ENCODE data around the gene FCF1. TPM values are rescaled to one million over a fixed set of nuclear protein-coding genes. Genes with fewer than 3 reads are reported as not detected.
"Not testable (repeated sequence)": the region's sequence is repeated elsewhere in the genome, so short reads cannot be mapped to it uniquely, and the experiment has no call there.

Gene FCF1
- total and polyA plus RNA-seq, 2 experiments from 2014 or later, result 15.9 to 21.9 TPM

DNA sequence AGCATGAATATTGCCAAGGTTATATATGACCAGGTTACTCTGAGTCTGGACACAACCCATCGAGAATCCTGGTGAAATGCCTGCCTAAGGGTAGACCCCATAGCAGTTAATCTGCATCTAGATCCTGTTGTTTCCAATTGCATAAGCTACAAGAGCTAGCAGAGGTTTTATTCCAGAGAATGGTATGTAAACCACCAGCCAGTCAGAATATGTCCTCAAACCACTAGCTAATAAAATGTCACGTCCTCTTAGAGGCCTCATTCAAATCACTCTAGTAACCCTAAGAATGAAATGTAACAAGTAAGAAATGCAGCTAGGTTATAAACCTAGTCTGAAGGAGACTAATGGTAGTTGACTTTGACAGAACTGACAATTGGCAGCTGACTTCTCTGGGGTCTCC lies 41.2 kb downstream of the FCF1 start:
- DNase-seq (ENCODE audit: low read depth in 1 of 2, low spot score in 1 of 2), result no peak
- H3K27ac ChIP-seq, result no peak overlapping the region
- no peaks in the 10 kb centered on the region for H3K4me1 ChIP-seq (ENCODE audit: low read depth)
- H3K27me3 ChIP-seq, result peaks cover 10% of the 10 kb centered on the region
- no peak overlapping the region for H3K4me3 ChIP-seq
- TF ChIP-seq, protein P1, sequence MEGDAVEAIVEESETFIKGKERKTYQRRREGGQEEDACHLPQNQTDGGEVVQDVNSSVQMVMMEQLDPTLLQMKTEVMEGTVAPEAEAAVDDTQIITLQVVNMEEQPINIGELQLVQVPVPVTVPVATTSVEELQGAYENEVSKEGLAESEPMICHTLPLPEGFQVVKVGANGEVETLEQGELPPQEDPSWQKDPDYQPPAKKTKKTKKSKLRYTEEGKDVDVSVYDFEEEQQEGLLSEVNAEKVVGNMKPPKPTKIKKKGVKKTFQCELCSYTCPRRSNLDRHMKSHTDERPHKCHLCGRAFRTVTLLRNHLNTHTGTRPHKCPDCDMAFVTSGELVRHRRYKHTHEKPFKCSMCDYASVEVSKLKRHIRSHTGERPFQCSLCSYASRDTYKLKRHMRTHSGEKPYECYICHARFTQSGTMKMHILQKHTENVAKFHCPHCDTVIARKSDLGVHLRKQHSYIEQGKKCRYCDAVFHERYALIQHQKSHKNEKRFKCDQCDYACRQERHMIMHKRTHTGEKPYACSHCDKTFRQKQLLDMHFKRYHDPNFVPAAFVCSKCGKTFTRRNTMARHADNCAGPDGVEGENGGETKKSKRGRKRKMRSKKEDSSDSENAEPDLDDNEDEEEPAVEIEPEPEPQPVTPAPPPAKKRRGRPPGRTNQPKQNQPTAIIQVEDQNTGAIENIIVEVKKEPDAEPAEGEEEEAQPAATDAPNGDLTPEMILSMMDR (IDR thresholded peaks at IDR 0.05; ENCODE audit: low read depth, low read length), result no peak
- H3K36me3 ChIP-seq, result no peaks in the 10 kb centered on the region
- no peaks in the 10 kb centered on the region for H3K9me3 ChIP-seq (ENCODE audit: low read depth)

DNA sequence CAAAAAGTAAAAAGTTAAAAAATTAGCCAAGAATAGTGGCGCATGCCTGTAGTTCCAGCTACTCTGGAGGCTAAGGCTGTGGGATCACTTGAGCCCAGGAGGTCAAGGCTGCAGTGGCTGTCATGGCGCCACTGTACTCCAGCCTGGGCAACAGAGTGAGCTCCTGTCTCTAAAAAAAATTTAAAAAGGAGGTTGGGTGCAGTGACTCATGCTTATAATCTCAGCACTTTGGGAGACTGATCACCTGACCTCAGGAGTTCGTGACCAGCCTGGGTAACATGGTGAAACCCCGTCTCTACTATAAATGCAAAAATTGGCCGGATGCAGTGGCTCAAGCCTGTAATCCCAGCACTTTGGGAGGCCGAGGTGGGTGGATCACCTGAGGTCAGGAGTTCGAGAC lies 42.0 kb downstream of the FCF1 start:
- Histone ChIP-seq H3K36me3 (no peaks in the 10 kb centered on the region), H3K27ac (no peak overlapping the region), H3K4me3 (no peak overlapping the region), H3K9me3 (ENCODE audit: low read depth) (no peaks in the 10 kb centered on the region), H3K27me3 (peaks cover 15% of the 10 kb centered on the region), H3K4me1 (ENCODE audit: low read depth) (no peaks in the 10 kb centered on the region)
- TF ChIP-seq, protein P1 (IDR thresholded peaks at IDR 0.05; ENCODE audit: low read depth, low read length), result no peak
- DNase-seq (ENCODE audit: low read depth in 1 of 2, low spot score in 1 of 2), result no peak

DNA sequence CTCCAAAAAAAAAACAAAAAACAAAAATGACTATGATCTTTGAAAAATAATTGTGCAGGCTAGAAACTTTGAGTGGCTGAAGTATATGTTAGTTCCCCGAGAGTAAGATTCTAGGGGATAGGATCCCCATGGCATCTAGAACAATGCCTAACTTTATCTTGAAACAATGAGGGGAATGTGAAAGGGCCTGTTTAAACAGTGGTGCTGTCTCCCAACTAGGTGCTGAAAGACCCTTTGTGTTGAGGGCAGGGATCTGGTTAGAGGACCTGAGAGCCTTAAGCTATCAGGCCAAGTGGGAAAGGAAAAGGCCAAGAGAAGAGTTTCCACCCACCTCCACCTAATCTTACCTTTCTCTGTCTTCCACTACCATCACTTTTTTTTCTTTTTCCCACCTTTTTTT lies 43.4 kb downstream of the FCF1 start:
- Histone ChIP-seq H3K36me3 (no peaks in the 10 kb centered on the region), H3K27me3 (peaks cover 17% of the 10 kb centered on the region), H3K4me3 (no peak overlapping the region), H3K27ac (no peak overlapping the region), H3K4me1 (ENCODE audit: low read depth) (no peaks in the 10 kb centered on the region), H3K9me3 (ENCODE audit: low read depth) (no peaks in the 10 kb centered on the region)
- peak in 1 of 2 donors; percentile 34 for DNase-seq (ENCODE audit: low read depth in 1 of 2, low spot score in 1 of 2)
- TF ChIP-seq, protein P1 (IDR thresholded peaks at IDR 0.05; ENCODE audit: low read depth, low read length), result no peak

DNA sequence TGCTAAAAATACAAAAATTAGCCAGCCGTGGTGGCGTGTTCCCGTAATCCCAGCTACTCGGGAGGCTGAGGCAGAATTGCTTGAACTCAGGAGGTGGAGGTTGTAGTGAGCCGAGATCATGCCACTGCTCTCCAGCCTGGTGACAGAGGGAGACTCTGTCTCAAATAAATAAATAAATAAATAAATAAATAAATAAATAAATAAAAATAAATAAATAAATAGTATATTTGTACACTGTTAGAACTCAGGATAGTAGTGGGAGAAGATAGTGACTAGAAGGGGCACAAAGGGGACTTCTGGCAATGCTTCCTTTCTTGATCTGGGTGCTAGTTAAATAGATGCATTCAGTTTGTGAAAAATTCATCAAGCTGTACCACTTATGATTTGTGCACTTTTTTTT lies 45.6 kb downstream of the FCF1 start:
- not testable (repeated sequence) for H3K27ac ChIP-seq; DNase-seq (ENCODE audit: low read depth in 1 of 2, low spot score in 1 of 2); H3K9me3 ChIP-seq (ENCODE audit: low read depth); H3K4me1 ChIP-seq (ENCODE audit: low read depth); H3K36me3 ChIP-seq; H3K4me3 ChIP-seq
- H3K27me3 ChIP-seq, result peaks cover 17% of the 10 kb centered on the region

DNA sequence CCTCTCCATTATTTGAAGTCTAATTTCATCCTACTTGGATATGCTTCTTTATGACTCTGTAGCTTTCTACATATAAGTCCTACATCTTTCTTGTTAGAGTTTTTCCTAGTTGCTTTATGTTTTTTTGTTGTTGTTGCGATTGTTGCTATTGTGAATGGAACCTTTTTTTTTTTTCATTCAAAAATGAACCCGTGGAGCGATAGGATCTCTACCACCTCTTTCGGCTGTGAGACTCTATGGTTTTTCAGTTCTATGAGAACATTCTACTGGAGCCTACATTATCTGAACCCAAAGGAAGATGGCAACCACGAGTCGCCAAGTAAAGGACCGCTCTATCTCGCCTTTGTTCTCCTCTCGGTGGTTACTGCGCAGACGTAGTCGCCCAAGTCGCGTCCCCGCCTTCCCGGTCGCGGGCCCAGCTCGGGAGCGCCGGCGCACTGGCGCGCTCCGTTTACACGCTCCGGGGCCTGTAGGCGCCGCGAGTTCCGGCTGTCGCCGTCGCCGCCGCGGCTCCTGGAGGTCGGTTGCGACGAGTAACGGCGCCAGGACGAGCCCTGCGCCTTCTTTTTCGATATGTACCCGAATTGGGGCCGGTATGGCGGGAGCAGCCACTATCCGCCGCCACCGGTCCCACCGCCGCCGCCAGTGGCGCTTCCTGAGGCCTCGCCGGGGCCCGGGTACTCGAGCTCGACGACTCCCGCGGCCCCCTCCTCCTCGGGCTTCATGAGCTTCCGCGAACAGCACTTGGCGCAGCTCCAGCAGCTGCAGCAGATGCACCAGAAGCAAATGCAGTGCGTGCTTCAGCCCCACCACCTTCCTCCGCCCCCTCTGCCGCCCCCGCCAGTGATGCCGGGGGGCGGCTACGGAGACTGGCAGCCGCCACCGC lies 50.2 kb downstream of the FCF1 start, which contains the start of gene YLPM1:
Gene YLPM1 (plus strand): TSS at position 400 of the 886 bp plus-strand sequence. CDS start 174 bp downstream, at position 574.
- Histone ChIP-seq H3K9me3 (ENCODE audit: low read depth) (no peaks in the 10 kb centered on the region), H3K27me3 (peaks cover 13% of the 10 kb centered on the region), H3K36me3 (no peaks in the 10 kb centered on the region), H3K27ac (peak within 1 kb of the TSS; percentile 97), H3K4me1 (ENCODE audit: low read depth) (peaks cover 31% of the 10 kb centered on the region), H3K4me3 (peak within 1 kb of the TSS; percentile 76)
- peak; percentile 97 to 99 for DNase-seq (ENCODE audit: low read depth in 1 of 2, low spot score in 1 of 2)
- TF ChIP-seq, protein P1 (IDR thresholded peaks at IDR 0.05; ENCODE audit: low read depth, low read length), result peak; percentile 46
